NCI-H128 (cell line): ENCODE data around the gene UNC5A.

ENCODE experiments used
- DNase-seq: peaks from one replicate; lab custom pipeline; 2025; ENCODE audit not compliant: unreplicated experiment; lab: John Stamatoyannopoulos, UW

Gene UNC5A

DNA sequence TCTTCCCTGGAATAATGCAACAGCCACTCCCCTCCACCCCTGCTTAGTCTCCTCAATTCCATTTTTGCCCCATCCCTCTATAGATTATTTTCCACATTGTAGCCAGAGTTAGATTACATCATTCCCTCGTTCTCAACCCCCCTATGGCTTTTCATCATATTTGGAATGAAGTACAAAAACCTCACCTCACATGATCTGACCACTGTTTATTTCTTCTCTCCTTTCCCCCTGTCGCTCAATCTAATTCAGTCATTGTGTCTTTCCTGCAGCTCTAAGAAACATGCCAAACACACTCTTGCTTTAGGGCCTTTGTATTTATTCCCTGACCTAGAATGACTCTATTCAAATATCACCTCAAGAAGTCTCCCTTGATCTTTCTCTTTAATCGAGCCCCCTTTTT, 111.4 kb downstream of the UNC5A start:
- DNase-seq: no peak

GRCh38 chr5:176922817-176923216, 112.5 kb downstream of the UNC5A start:
- no peak for DNase-seq

DNA sequence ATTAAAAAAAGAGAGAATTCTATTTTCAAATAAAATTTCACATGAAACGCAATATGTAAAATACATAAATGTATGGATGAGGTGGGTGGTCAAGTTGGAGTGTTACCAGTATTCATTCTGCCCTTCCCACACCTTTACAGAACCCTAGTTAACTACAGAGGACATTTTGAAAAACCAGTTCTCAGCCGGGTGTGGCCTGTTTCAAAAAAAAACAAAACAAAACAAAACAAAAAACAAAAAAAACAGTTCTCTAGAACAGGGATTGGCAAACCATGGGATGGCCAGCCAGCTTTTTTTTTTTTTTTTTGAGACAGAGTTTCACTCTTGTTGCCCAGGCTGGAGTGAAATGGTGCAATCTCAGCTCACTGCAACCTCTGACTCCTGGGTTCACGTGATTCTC, 117.2 kb downstream of the UNC5A start:
- DNase-seq: no peak

- no peak for DNase-seq
Measured at GRCh38 chr5:176929654-176930053, 119.3 kb downstream of the UNC5A start.
